ENCODE measurements around the gene PDZD4. TPM values are rescaled to one million over a fixed set of nuclear protein-coding genes. Genes with fewer than 3 reads are reported as not detected.

PDZD4 gene
- polyA plus RNA-seq, 1 donor (not counting 4 experiments of a cell fraction or from before 2014, with no cell fraction given): 0.05 TPM

- no peak overlapping the region for H3K4me2 ChIP-seq (ENCODE audit: control insufficient read depth, extremely low read depth, insufficient read depth, low read depth, low read length)
- no peaks in the 10 kb centered on the region for H3K27me3 ChIP-seq (ENCODE audit: control insufficient read depth, extremely low read depth, insufficient read depth, low read length)
- no peak for TF ChIP-seq EZH2 (IDR thresholded peaks at IDR 0.05; ENCODE audit: low read length)
- no peak for TF ChIP-seq CTCF (optimal IDR thresholded peaks at IDR 0.05 in 1 of 3, IDR thresholded peaks at IDR 0.05 in 1 of 3, conservative IDR thresholded peaks at IDR 0.05 in 1 of 3; ENCODE audit: extremely low read depth in 1 of 3, insufficient read depth in 2 of 3, low read length in 3 of 3)
- FAIRE-seq: no peak
- H3K4me3 ChIP-seq (ENCODE audit: control insufficient read depth in 2 of 3, extremely low read depth in 1 of 3, insufficient read depth in 2 of 3, low read depth in 1 of 3, low read length in 3 of 3): no peak overlapping the region
- H3K79me2 ChIP-seq (ENCODE audit: control insufficient read depth, insufficient read depth, low read length): no peaks in the 10 kb centered on the region
- no peaks in the 10 kb centered on the region for H4K20me1 ChIP-seq (ENCODE audit: control insufficient read depth, extremely low read depth, insufficient read depth, low read length)
- H3K9me3 ChIP-seq (ENCODE audit: control insufficient read depth, low read depth, low read length): no peaks in the 10 kb centered on the region
- no peak overlapping the region for H3K27ac ChIP-seq (ENCODE audit: control insufficient read depth, insufficient read depth, low read length)
- DNase-seq (ENCODE audit: low read depth, low spot score): no peak
- H2AFZ ChIP-seq (ENCODE audit: control insufficient read depth, low read length): no peak overlapping the region
- no peaks in the 10 kb centered on the region for H3K36me3 ChIP-seq (ENCODE audit: control insufficient read depth in 2 of 2, extremely low read depth in 1 of 2, insufficient read depth in 2 of 2, low read length in 2 of 2)
- dilution Hi-C loops (cut with MboI; ENCODE audit: extremely low pct_ligation_motif_present, low sequenced_read_pairs): no loop called here
- no peak overlapping the region for H3K9ac ChIP-seq (ENCODE audit: control insufficient read depth, extremely low read depth, insufficient read depth, low read length)
- H3K4me1 ChIP-seq (ENCODE audit: control insufficient read depth, extremely low read depth, insufficient read depth, low read length): no peaks in the 10 kb centered on the region
- no peaks in the 10 kb centered on the region for H3K9me1 ChIP-seq (ENCODE audit: control insufficient read depth, extremely low read depth, insufficient read depth, low read length)
Observed at GRCh38 chrX:153807976-153808375, 22.4 kb downstream of the PDZD4 start.

- no peaks in the 10 kb centered on the region for H3K9me1 ChIP-seq (ENCODE audit: control insufficient read depth, extremely low read depth, insufficient read depth, low read length)
- FAIRE-seq: no peak
- no peak for TF ChIP-seq EZH2 (IDR thresholded peaks at IDR 0.05; ENCODE audit: low read length)
- TF ChIP-seq CTCF (optimal IDR thresholded peaks at IDR 0.05 in 1 of 3, IDR thresholded peaks at IDR 0.05 in 1 of 3, conservative IDR thresholded peaks at IDR 0.05 in 1 of 3; ENCODE audit: extremely low read depth in 1 of 3, insufficient read depth in 2 of 3, low read length in 3 of 3): no peak
- no peaks in the 10 kb centered on the region for H3K36me3 ChIP-seq (ENCODE audit: control insufficient read depth in 2 of 2, extremely low read depth in 1 of 2, insufficient read depth in 2 of 2, low read length in 2 of 2)
- H3K79me2 ChIP-seq (ENCODE audit: control insufficient read depth, insufficient read depth, low read length): no peaks in the 10 kb centered on the region
- no peak overlapping the region for H3K27ac ChIP-seq (ENCODE audit: control insufficient read depth, insufficient read depth, low read length)
- H2AFZ ChIP-seq (ENCODE audit: control insufficient read depth, low read length): no peak overlapping the region
- H4K20me1 ChIP-seq (ENCODE audit: control insufficient read depth, extremely low read depth, insufficient read depth, low read length): no peaks in the 10 kb centered on the region
- dilution Hi-C loops (cut with MboI; ENCODE audit: extremely low pct_ligation_motif_present, low sequenced_read_pairs): no loop called here
- no peaks in the 10 kb centered on the region for H3K27me3 ChIP-seq (ENCODE audit: control insufficient read depth, extremely low read depth, insufficient read depth, low read length)
- H3K9me3 ChIP-seq (ENCODE audit: control insufficient read depth, low read depth, low read length): no peaks in the 10 kb centered on the region
- no peak for DNase-seq (ENCODE audit: low read depth, low spot score)
- no peak overlapping the region for H3K4me2 ChIP-seq (ENCODE audit: control insufficient read depth, extremely low read depth, insufficient read depth, low read depth, low read length)
- H3K9ac ChIP-seq (ENCODE audit: control insufficient read depth, extremely low read depth, insufficient read depth, low read length): no peak overlapping the region
- H3K4me1 ChIP-seq (ENCODE audit: control insufficient read depth, extremely low read depth, insufficient read depth, low read length): no peaks in the 10 kb centered on the region
- no peak overlapping the region for H3K4me3 ChIP-seq (ENCODE audit: control insufficient read depth in 2 of 3, extremely low read depth in 1 of 3, insufficient read depth in 2 of 3, low read depth in 1 of 3, low read length in 3 of 3)
Observed at GRCh38 chrX:153806999-153807575, 23.3 kb downstream of the PDZD4 start.

Measured in keratinocyte (primary cell).